Thyroid gland (tissue), 4 donors: ENCODE measurements around the gene UPB1. TPM values are rescaled to one million over a fixed set of nuclear protein-coding genes. Genes with fewer than 3 reads are reported as not detected.
A peak's percentile ranks its signal among the peaks of the same experiment; 100 is the strongest.

Experiments used
- DNase-seq, 2 donors: peaks; one replicate each; pipeline ENCODE4 v3.0.0-alpha.2; 2019
- H3K27ac ChIP-seq, 3 donors: fragments of 200-600 bp; sonication (generic); 1 replicate in 2 of 3; 2 replicates in 1 of 3; pipeline ENCODE4 v1.5.1; 2016 to 2019; ENCODE audit warnings: mild to moderate bottlenecking in 1 of 3, moderate library complexity in 1 of 3
- H3K27me3 ChIP-seq: fragments of 200-600 bp; sonication (generic); one replicate; pipeline ENCODE4 v1.5.1; 2019
- H3K36me3 ChIP-seq, 2 donors: fragments of 200-600 bp; sonication (generic); one replicate each; pipeline ENCODE4 v1.5.1; 2016 to 2019
- H3K4me1 ChIP-seq, 2 donors: fragments of 200-600 bp; sonication (generic); one replicate each; pipeline ENCODE4 v1.5.1; 2017 to 2019
- H3K4me3 ChIP-seq, 3 donors: fragments of 200-600 bp; sonication (generic); replicated peaks in 1 of 3; 1 replicate in 2 of 3; 2 replicates in 1 of 3; pipeline ENCODE4 v1.5.1; 2016; ENCODE audit warnings: mild to moderate bottlenecking in 1 of 3
- H3K9me3 ChIP-seq: fragments of 200-600 bp; sonication (generic); one replicate; pipeline ENCODE4 v1.5.1; 2017
- POLR2A ChIP-seq, 2 donors: fragments of 450-650 bp; IDR thresholded peaks; one replicate each; pipeline ENCODE4 v1.6.1; 2017; ENCODE audit warnings: antibody characterized with exemption in 2 of 2, mild to moderate bottlenecking in 2 of 2, moderate library complexity in 1 of 2
- WGBS, 2 donors: methylation state at CpG; one replicate each; pipeline ENCODE4 v1.1.5; 2017; 5-methylcytosine and 5-hydroxymethylcytosine counted together
- intact Hi-C: fragments of 100-400 bp; cut with DNase I; formaldehyde crosslinking; loops from one replicate; pipeline ENCODE4 v1.15.1; 2023
- total RNA-seq, 4 donors: library from RNA; depleted of rRNA; stranded (reverse); fragments of >200 nt; gene quantifications; one replicate each; pipeline ENCODE4 v1.2.3, GENCODE V29; 2016
- TF ChIP-seq, protein P1 (sequence below), 6 experiments: fragments of 200-600 bp in 3 of 6; fragments of 450-650 bp in 3 of 6; sonication (generic) in 3 of 6; IDR thresholded peaks; one replicate each; pipeline ENCODE4 v1.5.1; 2016 to 2019; ENCODE audit warnings: antibody characterized with exemption in 6 of 6, mild to moderate bottlenecking in 2 of 6, inconsistent platforms in 1 of 6, moderate library complexity in 1 of 6

Gene UPB1
- total RNA-seq, 4 donors from 2014 or later: not detected

DNA sequence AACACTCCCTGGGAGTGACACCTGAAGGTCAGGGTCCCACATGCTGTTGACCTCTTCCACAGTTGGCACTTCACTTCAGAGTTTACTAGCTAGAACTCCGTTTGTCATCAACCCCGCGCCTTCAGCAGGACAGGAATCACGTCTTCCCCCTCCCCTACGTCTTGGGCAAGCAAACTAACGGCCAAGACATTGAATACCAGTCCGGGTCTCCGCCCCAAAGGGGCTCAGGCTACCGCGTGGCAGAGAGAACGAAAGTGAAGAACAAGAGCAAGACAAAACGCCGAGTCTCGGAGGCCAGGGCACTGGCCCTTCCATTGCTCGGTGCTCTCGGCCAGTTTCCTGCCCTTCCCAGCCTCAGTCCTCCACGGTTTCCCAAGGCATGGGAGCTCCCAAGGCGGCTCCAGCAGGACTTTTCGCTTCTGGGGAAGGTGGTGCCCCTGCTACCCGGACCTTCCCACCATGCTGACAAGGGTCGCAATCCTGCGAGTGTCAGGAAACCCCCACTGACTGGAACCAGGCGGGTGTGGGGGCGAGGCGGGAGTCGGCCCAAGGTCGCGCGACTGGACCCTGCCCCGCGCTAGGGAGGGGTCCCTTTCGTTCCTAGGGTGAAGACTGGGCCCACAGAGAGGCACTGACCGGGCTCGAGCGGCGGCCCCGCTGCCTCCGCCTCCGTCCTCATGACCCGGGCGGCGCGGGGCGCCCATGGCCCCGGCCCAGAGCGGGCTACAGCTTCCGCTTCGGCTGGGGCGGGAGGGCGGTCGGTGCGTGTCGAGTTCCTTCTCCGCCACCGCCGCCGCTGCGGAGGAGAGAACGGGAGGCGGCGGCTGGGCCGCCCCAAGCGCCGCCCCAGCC lies 59.4 kb downstream of the UPB1 start, which contains the start of gene GUCD1:
TSS of gene GUCD1 (minus strand) at position 826 of the 852 bp plus-strand sequence. CDS start at position 679, 147 bp downstream.
- TF ChIP-seq POLR2A (IDR thresholded peaks at IDR 0.05): peak; percentile 56 to 75
- TF ChIP-seq, protein P1, sequence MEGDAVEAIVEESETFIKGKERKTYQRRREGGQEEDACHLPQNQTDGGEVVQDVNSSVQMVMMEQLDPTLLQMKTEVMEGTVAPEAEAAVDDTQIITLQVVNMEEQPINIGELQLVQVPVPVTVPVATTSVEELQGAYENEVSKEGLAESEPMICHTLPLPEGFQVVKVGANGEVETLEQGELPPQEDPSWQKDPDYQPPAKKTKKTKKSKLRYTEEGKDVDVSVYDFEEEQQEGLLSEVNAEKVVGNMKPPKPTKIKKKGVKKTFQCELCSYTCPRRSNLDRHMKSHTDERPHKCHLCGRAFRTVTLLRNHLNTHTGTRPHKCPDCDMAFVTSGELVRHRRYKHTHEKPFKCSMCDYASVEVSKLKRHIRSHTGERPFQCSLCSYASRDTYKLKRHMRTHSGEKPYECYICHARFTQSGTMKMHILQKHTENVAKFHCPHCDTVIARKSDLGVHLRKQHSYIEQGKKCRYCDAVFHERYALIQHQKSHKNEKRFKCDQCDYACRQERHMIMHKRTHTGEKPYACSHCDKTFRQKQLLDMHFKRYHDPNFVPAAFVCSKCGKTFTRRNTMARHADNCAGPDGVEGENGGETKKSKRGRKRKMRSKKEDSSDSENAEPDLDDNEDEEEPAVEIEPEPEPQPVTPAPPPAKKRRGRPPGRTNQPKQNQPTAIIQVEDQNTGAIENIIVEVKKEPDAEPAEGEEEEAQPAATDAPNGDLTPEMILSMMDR (IDR thresholded peaks at IDR 0.05): no peak
- Histone ChIP-seq H3K27ac (peak within 1 kb of the TSS; percentile 91 to 99 (median 98)), H3K4me1 (peaks cover 22 to 27% of the 10 kb centered on the region in 2 donors), H3K4me3 (peak within 1 kb of the TSS; percentile 77 to 99 (median 97)), H3K27me3 (no peaks in the 10 kb centered on the region), H3K9me3 (no peaks in the 10 kb centered on the region), H3K36me3 (peaks cover 8 to 11% of the 10 kb centered on the region in 2 donors)
- WGBS, 2 donors: 0 to 3% methylated on average over 14 to 15 of the region's 64 CpGs
- intact Hi-C loops: no loop called here
- DNase-seq: peak; percentile 11 to 30

DNA sequence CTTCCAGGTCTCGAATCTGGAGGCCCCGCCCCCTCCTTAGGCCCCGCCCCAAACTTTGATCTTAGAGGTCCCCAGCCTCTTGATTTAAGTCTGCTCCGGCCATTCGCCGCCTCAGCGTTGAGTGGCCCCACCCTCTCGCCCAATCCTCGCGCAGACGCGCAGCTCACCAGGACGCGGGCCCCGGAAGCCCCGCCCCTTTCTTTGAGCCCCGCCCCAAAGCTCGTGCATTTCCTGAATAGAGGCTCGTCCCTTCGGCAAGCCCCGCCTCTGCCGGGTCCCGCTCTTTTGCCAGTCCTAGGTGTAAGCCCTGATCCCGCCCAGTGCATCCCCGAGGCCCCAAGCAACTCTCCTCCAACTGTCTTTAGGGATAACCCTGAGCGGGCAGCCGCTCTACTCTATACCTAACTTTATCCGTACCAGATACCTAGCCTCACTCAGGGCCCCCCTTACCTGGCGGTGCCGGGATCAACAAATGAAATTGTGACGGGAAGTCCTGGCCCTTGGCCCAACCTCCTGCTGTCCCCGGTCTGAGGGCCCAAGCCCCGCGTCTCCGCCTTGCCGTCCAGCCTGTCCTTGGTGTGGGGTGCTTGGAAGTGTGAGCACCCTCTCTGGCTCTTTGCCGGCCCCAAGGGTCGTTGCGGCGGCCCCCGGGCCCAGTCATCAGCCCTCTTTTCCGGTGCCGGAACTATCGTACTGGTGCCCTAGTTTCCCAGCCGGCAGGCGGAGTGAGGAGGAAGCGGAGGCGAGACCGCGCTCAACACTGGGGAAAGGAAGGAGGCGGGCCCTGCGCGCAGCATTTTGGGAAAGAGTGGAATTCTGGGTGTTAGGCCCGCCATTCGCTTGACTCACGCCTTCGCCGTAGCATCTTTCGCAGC lies 60.3 kb downstream of the UPB1 start, which contains the start of gene SNRPD3:
TSS of gene SNRPD3 (plus strand) at position 835 of the 875 bp plus-strand sequence. CDS start 1,676 bp downstream, outside the sequence.
- 1% methylated on average over 38 to 39 of the region's 59 CpGs for WGBS, 2 donors
- intact Hi-C loops: no loop called here
- H3K9me3 ChIP-seq: no peaks in the 10 kb centered on the region
- peak within 1 kb of the TSS; percentile 91 to 99 (median 98) for H3K27ac ChIP-seq
- peak; percentile 100 for DNase-seq
- TF ChIP-seq, protein P1 (IDR thresholded peaks at IDR 0.05): peak in 4 of 6 experiments; percentile 29 to 43 (median 42)
- peak in 1 of 2 donors; percentile 53 for TF ChIP-seq POLR2A (IDR thresholded peaks at IDR 0.05)
- H3K4me3 ChIP-seq: peak within 1 kb of the TSS; percentile 77 to 99 (median 97)
- no peaks in the 10 kb centered on the region for H3K27me3 ChIP-seq
- H3K4me1 ChIP-seq: peaks cover 22 to 27% of the 10 kb centered on the region in 2 donors
- H3K36me3 ChIP-seq: peaks cover 12 to 14% of the 10 kb centered on the region in 2 donors

DNA sequence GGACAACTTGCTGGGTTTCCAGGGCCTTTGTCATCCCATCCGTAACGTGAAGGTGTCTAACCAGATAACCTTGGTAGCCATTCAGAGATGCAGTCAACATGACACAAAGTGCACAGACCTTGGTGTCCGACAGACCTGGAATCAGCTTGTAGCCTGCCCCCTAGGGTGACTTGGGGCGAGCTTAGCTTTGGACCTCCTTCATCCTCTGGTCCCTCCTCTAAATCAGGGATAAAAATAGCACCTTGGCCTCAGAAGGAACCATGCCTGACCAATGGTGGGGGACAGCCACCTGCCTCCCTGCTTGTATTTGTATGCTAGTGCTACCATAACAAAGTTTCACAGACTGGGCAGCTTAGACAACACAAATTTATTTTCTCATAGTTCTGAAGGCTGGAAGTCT lies 64.3 kb downstream of the UPB1 start:
- no peak for TF ChIP-seq POLR2A (IDR thresholded peaks at IDR 0.05)
- TF ChIP-seq, protein P1 (IDR thresholded peaks at IDR 0.05): no peak
- DNase-seq: no peak
- no peaks in the 10 kb centered on the region for H3K27me3 ChIP-seq
- H3K36me3 ChIP-seq: peaks cover 14 to 20% of the 10 kb centered on the region in 2 donors
- intact Hi-C loops: no loop called here
- no peaks in the 10 kb centered on the region for H3K9me3 ChIP-seq
- 66 to 78% methylated on average over 4 of the region's 4 CpGs for WGBS, 2 donors
- no peak overlapping the region for H3K27ac ChIP-seq
- peaks cover 12% of the 10 kb centered on the region in 2 donors for H3K4me1 ChIP-seq
- no peak overlapping the region for H3K4me3 ChIP-seq

DNA sequence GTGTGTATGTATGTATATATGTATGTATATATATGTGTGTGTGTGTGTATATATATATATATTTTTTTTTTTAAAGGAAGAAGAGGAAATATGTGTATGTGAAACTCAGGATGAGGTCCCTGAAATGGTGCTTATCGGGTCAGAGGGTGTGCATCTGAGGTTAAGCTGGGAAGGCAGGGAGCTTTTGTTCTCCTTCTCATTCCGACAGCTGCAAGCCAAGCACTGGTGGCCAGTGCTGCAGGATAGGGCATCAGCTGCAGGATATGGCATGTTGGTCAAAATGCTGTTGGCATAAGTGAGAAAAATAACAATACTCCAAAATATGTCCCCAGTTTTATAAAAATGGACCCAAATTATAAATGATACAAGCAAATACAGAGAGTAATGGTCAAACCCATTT lies 68.1 kb downstream of the UPB1 start:
- intact Hi-C loops: no loop called here
- Histone ChIP-seq H3K4me1 (peaks cover 11 to 15% of the 10 kb centered on the region in 2 donors), H3K27ac (no peak overlapping the region), H3K36me3 (peaks cover 17 to 24% of the 10 kb centered on the region in 2 donors), H3K27me3 (no peaks in the 10 kb centered on the region), H3K4me3 (no peak overlapping the region), H3K9me3 (no peaks in the 10 kb centered on the region)
- DNase-seq: no peak
- TF ChIP-seq, protein P1 (IDR thresholded peaks at IDR 0.05): no peak
- no peak for TF ChIP-seq POLR2A (IDR thresholded peaks at IDR 0.05)
- WGBS, 2 donors: 92 to 96% methylated on average over 2 of the region's 2 CpGs
